DMS 273 treated with DMSO at 0.1 percent for 48 hours (cell line): ENCODE measurements around the gene ARMCX4.
"Not testable (repeated sequence)": the region's sequence is repeated elsewhere in the genome, so short reads cannot be mapped to it uniquely, and the experiment has no call there.

Source experiments
- DNase-seq: peaks from one replicate; lab custom pipeline; 2025; lab: John Stamatoyannopoulos, UW

The ARMCX4 gene

GRCh38 chrX:101485212-101485949 is at the start of gene ARMCX4:
TSS of gene ARMCX4 (plus strand) at chrX:101485456. CDS start at chrX:101488590, 3,134 bp downstream.
- peak; percentile 37 for DNase-seq

DNA sequence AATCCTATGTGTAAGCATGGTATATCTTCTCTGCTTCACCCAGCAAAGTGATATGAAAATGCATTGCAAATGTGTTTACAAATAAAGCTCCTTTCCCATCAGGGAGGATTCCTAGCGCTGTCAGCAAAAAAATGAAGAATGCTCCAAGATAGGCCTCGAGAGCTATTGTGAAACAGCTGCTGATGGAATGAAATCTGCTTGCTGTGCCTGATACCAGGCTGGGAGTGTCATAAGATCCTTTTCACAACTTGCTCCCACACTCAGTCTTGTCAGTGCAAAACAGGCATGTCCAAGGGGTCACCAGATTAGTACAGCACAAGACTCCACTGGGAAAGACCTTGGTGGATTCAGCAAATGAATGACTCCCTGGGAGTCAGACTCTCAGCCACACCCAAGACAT is 43.2 kb upstream of the ARMCX4 start:
- no peak for DNase-seq

GRCh38 chrX:101449279-101449678 is 36.0 kb upstream of the ARMCX4 start:
- DNase-seq: no peak

DNA sequence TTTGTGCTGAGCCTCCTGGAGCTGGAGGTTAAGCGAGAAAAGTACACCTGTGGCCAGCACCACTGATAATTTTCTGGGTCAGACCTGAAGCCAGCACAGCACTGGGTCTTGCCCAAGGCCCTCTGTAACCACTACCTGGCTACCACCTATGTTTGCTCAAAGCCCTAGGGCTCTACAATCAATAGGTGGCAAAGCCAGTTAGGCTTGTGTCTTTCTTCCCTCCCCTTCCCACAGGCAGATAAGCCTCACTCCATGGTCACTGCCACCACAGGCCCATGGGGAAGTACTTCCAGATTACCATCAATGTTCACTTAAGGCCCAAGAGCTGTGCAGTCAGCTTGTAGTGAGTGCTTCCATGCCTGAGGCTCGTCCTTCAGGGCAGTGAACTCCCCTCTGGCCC is 35.2 kb upstream of the ARMCX4 start:
- DNase-seq: no peak

- DNase-seq: no peak
Observed at GRCh38 chrX:101450961-101451360, 34.3 kb upstream of the ARMCX4 start.

DNA sequence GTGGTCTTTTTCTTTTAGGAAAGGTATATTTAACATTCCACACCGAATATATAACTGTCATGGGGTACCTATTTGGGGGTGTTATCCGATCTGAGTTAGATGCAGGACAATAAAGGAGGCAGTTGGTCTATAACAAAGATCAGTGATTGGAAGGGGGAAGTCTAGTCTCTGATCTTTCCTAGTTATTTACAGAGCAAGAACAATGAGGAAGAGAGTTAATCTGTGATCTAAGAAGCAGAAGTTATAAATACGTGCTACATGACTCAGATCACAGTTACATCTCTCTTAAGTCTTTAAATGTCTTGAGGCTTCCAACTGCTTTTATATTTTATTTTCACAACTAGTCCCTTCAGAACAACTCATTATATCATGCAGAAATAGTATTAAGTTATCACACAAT is 33.2 kb upstream of the ARMCX4 start:
- no peak for DNase-seq

GRCh38 chrX:101460669-101461068 is 24.6 kb upstream of the ARMCX4 start:
- no peak for DNase-seq

DNA sequence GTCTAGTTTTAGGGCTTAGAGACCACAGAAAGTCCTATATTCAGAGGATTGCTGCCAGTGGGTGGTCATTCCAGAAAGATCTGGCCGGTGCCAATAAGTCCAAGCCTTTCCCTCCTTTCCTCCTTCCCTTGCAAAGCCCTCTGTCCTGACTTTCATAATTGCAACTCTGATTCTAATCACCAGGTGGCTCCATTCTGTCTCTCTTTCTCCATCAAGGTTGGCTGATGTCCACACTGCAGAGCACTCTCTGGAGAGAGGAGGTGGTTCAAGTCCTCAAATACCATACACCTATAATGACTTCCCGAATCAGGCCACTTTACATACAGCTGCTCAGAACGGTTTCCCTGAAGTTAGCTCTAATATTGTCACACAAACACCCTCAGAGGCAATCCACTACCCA is 22.4 kb upstream of the ARMCX4 start:
- DNase-seq: no peak

DNA sequence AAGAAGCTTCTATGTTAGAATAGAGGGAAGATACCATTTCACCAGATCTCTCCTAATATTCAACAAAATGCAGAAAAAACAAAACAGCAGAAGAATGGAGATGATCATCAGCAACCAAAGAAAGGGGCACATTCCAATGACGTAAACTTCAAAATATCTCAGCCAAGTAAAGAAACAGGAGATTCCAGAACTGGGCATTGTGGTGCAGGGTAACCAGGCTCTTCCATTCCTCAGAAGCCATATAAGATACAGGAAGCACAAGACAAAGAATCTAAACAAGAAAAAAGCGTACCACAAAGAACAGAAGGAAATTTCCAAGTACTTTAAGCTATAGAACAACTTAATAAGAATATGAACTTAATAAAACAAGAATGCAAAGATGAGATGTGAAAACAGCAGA is 6.9 kb upstream of the ARMCX4 start:
- no peak for DNase-seq

DNA sequence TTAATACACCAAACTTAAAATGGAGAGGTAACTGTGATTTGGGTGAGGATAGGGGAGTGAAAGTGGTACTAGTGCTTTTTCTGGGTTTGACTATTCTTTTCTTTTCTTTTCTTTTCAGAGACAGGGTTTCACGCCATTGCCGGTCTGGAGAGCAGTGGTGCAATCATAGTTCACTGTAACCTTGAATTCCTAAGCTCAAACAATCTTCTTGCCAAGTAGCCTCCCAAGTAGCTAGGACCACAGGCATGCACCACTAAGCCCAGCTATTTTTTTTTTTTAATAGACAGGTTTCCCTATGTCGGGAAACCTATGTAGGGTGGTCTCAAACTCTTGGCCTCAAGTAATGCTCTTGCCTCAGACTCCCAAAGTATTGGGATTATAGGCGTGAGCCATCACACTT is 3.0 kb upstream of the ARMCX4 start:
- DNase-seq: no peak

GRCh38 chrX:101483705-101484104 is 1.6 kb upstream of the ARMCX4 start:
- DNase-seq: no peak

- no peak for DNase-seq
Observed at GRCh38 chrX:101484135-101484534, 1.1 kb upstream of the ARMCX4 start.

GRCh38 chrX:101488796-101489195 is 3.5 kb downstream of the ARMCX4 start:
- no peak for DNase-seq

GRCh38 chrX:101491943-101492342 is 6.7 kb downstream of the ARMCX4 start:
- no peak for DNase-seq

DNA sequence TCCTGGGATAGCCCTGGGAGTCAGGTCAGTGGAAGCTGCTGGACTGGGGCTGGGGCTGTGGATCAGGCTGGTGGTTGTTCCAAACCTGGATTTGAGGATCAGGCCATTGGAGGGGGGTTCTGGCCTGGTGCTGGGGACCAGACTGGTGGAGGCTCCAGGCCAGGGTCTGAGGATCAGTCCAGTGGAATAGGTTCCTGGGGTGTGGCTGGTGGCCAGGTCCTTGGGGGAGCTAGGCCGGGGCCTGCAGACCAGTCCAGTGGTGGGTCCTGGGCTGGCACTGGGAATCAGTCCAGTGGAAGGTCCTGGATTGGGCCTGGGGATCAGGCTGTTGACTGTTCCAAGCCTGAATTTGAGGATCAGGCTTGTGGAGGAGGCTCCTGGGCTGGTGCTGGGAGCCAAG is 8.0 kb downstream of the ARMCX4 start:
- DNase-seq: no peak

- DNase-seq: not testable (repeated sequence)
Observed at GRCh38 chrX:101502929-101503328, 17.7 kb downstream of the ARMCX4 start.

DNA sequence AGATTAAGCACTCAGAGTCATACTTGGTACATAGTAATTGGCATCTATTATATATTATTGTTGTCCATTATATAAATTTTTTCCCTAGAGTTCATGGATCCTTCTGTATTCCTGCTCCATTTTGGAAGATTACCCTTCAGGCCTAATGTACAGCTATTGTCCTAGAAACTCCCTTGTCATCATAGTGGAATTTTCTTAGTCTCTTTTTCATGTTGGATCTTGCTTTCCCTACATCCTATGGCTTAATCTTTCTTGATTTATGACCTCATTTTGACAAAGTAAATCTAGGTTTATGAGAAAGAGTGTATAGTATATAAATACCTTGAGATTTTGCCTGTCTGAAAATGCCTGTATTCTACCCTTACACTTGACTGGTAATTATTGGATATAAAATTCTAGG is 22.1 kb downstream of the ARMCX4 start:
- no peak for DNase-seq

DNA sequence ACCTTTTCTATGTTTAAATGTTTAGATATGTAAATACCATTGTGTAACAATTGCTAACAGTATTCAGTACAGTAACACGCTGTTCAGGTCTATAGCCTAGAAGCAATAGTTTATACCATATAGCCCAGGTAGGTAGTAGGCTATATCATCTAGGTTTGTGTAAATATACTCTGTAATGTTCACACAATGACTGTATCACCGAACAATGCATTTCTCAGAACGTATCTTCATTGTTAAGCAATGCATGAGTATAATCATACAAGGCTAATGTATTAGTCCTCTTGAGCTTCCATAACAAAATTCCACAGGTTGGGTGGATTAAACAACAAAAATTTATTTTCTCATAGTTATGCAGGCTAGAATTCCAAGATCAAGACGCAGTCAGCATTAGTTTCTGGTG is 22.7 kb downstream of the ARMCX4 start:
- no peak for DNase-seq

- DNase-seq: no peak
Observed at GRCh38 chrX:101530944-101531343, 45.7 kb downstream of the ARMCX4 start.
